HG03095 (cell line): Measurements from ENCODE around the gene SDHD.
"Not testable (repeated sequence)": the region's sequence is repeated elsewhere in the genome, so short reads cannot be mapped to it uniquely, and the experiment has no call there.

Source experiments
- ATAC-seq: cut with Tn5 transposase; IDR thresholded peaks from one replicate; pipeline ENCODE4 v1.9.1; 2021; ENCODE audit warnings: moderate library complexity; ENCODE audit not compliant: unreplicated experiment

SDHD gene

GRCh38 chr11:112086422-112087191, at the start of gene SDHD, which contains the start of gene TIMM8B:
TSS of gene SDHD (plus strand) at chr11:112086873. CDS start at chr11:112086908, 35 bp downstream.
TSS of gene TIMM8B (minus strand) at chr11:112086756. CDS start at chr11:112086723, 33 bp downstream.
- peak; percentile 86 for ATAC-seq

GRCh38 chr11:112037527-112037926, 49.1 kb upstream of the SDHD start:
- no peak for ATAC-seq

- no peak for ATAC-seq
Observed at GRCh38 chr11:112042161-112042960, 44.3 kb upstream of the SDHD start.

DNA sequence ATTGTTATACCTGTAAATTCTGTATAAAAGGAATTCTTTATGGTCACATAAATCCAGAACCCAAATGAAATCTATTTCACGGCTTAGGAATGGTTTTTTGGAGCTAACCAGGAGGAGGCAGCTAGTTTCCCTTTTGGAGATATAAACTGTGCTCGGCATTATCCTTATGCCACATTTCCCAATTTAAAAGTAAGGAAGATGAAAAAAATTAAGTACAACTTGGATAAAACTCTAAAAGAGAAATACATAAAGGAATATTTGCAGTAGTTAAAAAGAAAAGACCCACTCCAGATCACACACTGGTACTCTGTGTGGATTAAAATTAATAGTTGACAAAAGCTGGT, 43.7 kb upstream of the SDHD start:
- no peak for ATAC-seq

DNA sequence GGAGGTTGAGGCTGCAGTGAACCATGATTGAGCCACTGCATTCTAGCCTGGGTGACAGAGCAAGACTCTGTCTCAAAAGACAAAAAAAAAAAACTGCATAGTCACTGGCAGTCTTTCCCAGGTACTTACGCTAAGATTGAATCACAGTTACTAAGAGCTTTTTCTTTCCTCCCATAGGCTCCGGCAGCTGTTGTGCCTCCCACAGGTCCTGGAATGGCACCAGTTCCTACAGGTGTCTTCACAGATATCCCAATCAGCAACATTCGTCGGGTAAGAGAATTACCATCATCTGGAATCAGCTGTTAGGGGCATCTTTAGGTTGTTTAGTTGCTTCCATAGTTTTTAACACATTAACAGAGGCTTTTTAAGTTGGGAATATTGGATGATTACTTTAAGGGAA, 41.7 kb upstream of the SDHD start:
- ATAC-seq: no peak

DNA sequence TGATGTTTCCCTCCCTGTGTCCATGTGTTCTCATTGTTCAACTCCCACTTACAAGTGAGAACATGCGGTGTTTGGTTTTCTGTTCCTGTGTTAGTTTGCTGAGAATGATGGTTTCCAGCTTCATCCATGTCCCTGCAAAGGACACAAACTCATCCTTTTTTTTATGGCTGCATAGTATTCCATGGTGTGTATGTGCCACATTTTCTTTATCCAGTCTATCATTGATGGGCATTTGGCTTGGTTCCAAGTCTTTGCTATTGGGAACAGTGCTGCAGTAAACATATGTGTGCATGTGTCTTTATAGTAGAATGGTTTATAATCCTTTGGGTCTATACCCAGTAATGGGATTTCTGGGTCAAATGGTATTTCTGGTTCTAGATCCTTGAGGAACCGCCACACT, 40.0 kb upstream of the SDHD start:
- ATAC-seq: not testable (repeated sequence)

DNA sequence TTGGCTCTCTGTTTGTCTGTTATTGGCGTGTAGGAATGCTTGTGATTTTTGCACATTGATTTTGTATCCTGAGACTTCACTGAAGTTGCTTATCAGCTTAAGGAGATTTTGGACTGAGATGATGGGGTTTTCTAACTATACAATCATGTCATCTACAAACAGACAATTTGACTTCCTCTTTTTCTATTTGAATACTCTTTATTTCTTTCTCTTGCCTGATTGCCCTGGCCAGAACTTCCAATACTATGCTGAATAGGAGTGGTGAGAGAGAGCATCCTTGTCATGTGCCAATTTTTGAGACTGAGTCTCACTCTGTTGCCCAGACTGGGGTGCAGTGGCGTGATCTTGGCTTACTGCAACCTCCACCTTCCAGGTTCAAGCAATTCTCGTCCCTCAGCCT, 38.4 kb upstream of the SDHD start:
- ATAC-seq: not testable (repeated sequence)

DNA sequence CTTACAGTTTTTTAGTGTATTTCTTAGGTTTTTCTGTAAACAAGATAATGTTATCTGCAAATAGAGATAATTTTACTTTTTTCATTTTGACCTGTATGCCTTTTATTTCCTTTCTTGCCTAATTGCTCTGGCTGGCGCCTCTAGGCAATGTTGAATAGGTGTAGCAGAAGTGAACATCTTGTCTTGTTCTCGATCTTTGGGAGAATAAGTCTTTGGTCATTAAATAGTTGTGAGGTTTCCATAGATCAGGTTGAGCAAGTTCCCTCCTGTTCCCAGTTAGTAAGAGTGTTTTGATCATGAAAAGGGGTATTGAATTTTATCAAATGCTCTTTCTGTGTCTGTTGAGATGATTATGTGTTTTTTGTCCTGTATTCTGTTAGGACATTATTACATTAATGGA, 36.9 kb upstream of the SDHD start:
- no peak for ATAC-seq

GRCh38 chr11:112050721-112051120, 36.0 kb upstream of the SDHD start:
- peak; percentile 90 for ATAC-seq

DNA sequence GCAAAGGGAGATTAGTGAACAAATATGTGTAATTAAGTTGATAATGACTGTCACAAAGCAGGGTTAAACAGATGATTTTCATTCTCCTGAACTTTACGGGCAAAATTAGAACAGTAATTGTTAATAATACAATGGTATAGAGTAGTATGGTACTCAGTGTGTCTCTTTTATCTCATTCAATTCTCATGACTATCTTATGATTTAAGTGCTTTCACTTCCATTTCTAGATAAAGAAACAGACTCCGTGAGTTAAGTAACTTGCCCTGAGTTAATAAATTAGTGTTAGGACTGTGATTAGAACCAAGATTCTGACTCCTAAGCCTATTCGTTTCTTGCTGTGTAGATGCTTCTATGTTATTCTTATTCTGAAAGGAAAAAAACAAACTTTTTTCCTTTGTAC, 34.9 kb upstream of the SDHD start:
- no peak for ATAC-seq

- ATAC-seq: no peak
Observed at GRCh38 chr11:112057170-112057569, 29.5 kb upstream of the SDHD start.

DNA sequence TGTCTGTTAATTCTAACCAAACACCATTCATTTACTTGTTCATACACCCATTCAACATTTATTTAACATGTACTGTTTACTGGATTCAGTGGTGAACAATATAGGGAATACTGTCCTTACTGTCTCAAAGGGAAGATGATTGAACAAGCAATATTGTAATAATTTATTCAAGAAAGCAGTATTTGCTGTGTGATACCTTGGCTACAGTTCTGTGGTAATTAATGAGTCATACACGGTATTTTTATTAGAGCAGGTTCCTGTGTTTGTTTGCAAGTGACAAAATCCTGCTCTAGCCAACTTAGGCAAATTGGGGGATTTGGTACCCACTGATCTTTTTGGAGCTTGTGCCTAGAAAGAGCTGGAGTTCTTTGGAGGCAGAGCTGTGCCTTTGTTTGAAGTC, 28.6 kb upstream of the SDHD start:
- ATAC-seq: no peak

DNA sequence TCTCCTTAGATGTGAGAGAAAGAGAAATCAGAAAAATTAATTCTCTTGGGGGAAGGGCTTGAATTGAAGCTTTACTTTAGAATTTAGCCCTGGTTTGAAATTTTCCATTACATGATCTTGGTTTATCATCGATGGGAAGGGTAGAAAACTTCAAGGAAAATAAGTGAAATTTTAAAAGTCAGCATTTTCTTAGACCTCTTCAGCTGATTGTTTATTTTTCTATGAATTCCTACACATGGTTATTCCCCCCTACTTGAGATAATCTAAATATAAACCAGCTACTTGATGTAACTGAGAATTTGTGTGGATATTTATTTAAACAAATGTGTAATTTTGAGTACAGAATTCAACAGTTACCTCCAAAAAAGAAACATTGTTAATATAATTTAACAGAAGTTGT, 23.8 kb upstream of the SDHD start:
- ATAC-seq: no peak

- ATAC-seq: peak; percentile 77
Observed at GRCh38 chr11:112073941-112074811, 12.5 kb upstream of the SDHD start, which contains the start of the genes NKAPD1 and PIH1D2. TSS of gene NKAPD1 (plus strand) at chr11:112074299. CDS start at chr11:112075575, 1,276 bp downstream. TSS of gene PIH1D2 (minus strand) at chr11:112074017. CDS start at chr11:112073174, 843 bp downstream.

DNA sequence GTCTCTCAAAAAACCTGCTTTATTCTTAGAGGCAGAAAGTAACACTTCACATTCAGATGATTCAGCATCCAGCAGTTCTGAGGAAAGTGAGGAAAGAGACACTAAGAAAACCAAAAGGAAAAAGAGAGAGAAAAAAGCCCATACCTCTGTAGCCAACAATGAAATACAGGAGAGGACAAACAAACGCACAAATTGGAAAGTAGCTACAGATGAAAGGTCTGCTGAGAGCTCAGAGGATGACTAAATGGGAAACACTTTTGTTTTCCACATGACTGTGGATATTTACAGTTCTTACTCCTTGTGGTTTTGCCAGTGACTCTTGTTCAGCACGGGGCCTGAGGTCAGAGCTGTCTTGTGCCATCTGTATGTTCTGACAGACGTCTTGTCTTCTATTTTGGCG, 3.9 kb upstream of the SDHD start:
- no peak for ATAC-seq

DNA sequence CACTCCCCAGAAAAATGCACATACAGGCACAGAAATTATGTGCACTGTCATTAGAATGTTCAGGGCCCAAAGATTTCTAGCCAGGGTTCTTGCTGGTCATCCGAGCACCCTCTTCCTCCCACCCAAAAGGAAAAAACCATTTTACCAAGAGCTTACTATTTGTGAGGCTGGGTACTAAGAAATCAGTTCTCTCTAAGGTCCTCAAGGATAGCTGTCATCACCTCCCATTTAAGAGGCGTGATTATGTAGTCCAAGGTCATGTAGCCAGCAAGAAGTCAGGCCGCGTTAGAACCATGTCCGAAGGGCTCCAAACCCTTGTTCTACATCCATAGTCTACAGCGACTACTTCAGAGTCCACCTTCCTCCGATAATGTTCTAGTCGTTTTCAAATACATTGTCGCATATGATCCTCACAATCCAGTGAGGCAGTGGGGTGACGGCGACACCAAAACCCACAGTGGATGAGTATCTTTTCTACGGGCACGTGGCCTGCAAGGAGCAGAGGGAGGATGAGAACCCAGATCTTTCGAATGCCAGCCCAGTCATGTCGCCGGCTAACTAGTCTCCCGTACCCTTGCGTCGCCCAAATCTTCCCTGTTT, 751 bp upstream of the SDHD start:
- peak; percentile 15 for ATAC-seq

DNA sequence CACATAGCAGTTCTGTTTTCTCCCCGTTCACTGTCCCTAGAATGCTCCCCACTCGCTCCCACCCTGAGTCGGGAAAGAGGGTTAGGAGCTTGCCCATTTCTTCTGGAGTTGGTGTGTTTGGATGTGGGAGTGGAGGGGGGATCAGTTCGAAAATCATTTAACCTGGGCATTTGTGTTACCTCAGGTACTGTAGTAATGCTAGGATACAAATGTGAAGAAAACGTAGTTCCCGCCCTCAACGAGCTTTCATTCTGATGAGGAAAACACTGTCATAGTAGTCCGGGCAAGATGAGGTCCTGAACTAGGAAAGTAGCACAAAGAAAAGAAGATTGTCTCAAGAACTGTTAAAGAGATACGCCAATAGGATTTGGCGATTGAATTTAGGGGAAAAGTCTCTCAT, 539 bp downstream of the SDHD start:
- ATAC-seq: no peak

DNA sequence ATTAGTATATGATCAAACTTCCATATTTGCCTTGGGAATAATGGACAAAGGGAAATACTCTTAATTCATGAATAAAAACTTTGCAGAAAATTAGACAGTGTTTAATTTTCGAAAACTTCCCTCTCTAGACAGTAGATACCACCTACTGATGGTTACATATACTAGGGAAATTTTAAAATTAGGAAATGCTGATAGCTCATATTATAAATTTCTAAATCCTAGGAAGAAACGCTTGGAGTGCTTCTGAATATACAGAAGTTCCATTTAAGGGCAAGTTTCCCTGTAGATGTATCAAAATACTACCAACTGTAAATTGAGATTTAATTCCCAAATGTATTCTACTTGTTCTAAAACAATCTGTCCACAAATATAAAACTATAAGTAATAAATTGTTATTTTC, 8.6 kb downstream of the SDHD start:
- ATAC-seq: not testable (repeated sequence)

GRCh38 chr11:112096194-112096593, 9.5 kb downstream of the SDHD start:
- no peak for ATAC-seq

DNA sequence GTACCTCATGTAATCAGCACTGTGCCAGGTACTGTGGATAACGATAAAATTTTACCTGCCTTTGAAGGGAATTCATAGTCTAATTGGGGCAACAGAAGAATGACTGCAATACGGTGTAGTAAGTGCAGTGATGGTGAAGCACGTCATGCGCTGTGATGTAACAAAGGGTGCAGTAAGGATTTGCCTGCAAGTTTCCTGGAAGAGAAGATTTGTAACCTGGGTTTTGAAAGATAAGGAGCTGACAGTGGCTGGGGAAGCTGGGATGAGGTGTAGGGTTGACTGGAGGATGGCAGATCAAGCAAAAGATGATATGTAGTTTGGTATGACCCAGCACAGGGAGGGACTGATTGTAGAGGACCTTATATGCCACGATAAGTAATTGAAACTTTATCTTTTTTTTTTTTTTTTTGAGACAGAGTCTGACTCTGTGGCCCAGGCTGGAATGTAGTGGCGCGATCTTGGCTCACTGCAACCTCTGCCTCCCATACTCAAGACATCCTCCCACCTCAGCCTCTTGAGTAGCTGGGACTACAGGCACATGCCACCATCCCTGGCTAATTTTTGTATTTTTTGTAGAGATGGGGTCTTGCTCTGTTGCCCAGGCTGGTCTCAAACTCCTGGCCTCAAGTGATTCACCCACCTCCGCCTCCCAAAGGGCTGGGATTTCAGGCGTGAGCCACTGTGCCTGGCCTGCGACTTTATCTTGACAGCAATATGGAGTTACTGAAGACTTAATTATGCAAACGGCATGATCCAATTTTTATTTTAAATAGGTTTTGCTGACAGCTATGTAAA, 11.3 kb downstream of the SDHD start:
- ATAC-seq: no peak
